ENCODE results near the gene HBQ1.
A peak's percentile ranks its signal among the peaks of the same experiment; 100 is the strongest.
"Not testable (repeated sequence)": the region's sequence is repeated elsewhere in the genome, so short reads cannot be mapped to it uniquely, and the experiment has no call there.

The HBQ1 gene

DNA sequence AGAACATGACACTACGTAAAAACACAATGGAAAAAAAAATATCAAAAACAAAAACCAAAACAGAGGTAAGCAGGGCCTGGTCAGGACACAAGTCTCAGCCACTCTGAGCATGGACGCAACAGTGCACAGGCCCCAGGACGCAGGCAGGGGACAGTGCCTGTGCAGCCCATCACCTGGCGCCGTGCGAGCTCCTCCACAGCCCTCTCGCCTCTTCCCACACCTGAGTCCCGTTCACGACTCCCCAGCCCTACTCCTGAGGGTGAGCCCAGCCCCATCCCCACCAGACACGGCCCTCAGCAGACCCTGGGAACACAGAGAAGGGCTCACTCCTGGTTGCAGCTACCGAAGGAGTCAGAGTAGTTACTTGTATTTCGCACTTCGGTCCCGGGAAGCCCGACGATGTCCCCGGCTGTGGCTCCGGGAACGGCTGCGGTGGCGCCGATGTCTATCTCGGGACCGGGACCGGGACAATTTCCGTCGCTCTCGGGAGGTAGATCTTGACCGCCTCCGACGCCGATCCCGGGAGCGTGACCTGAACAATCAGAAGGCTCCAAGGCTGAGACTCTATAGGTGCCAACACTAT, 9.4 kb downstream of the HBQ1 start:
- H3K4me3 ChIP-seq (ENCODE audit: low read length) = no peak overlapping the region
- DNase-seq (ENCODE audit: low read depth) = no peak
- TF ChIP-seq, protein P1, sequence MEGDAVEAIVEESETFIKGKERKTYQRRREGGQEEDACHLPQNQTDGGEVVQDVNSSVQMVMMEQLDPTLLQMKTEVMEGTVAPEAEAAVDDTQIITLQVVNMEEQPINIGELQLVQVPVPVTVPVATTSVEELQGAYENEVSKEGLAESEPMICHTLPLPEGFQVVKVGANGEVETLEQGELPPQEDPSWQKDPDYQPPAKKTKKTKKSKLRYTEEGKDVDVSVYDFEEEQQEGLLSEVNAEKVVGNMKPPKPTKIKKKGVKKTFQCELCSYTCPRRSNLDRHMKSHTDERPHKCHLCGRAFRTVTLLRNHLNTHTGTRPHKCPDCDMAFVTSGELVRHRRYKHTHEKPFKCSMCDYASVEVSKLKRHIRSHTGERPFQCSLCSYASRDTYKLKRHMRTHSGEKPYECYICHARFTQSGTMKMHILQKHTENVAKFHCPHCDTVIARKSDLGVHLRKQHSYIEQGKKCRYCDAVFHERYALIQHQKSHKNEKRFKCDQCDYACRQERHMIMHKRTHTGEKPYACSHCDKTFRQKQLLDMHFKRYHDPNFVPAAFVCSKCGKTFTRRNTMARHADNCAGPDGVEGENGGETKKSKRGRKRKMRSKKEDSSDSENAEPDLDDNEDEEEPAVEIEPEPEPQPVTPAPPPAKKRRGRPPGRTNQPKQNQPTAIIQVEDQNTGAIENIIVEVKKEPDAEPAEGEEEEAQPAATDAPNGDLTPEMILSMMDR (IDR thresholded peaks at IDR 0.05; ENCODE audit: insufficient read depth, low read depth, low read length, missing control alignments) = no peak

DNA sequence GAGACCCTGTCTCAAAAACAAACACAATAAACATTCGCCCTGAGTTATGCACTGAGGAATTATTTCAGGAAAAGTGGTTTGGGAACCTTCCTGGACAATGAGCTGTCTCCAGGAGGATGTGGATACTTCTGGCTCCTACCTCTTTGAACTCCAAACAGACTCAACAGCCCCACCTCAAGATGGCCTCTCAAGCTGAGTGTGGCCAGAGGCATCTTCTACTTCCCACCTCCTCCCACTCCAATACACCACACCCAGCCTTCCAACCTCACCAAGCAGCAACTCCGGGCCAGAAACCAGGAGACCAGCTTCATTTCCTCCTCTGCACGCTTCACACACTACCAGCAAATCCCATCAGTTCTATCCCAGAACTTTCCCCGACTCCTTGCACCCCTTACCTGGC, 11.6 kb downstream of the HBQ1 start:
- DNase-seq (ENCODE audit: low read depth) = no peak
- TF ChIP-seq, protein P1 (IDR thresholded peaks at IDR 0.05; ENCODE audit: insufficient read depth, low read depth, low read length, missing control alignments) = no peak
- H3K4me3 ChIP-seq (ENCODE audit: low read length) = no peak overlapping the region

DNA sequence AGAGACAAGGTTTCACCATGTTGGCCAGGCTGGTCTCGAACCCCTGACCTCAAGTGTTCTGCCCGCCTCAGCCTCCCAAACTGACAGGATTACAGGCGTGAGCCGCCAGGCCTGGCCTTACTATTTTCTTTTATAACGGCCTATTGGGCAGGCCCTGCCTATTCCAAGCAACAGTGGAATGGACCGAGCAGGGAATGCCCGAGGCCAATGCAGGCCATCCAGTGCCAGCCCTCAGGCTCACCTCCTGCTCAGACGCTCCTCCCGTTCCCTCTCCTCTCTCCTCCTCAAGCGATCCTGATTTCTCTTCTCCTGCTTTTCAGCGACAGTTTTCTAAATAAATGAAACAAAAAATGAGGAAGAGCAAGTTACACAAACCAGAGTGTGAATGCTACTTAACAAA, 12.4 kb downstream of the HBQ1 start:
- TF ChIP-seq, protein P1 (IDR thresholded peaks at IDR 0.05; ENCODE audit: insufficient read depth, low read depth, low read length, missing control alignments) = no peak
- DNase-seq (ENCODE audit: low read depth) = no peak
- no peak overlapping the region for H3K4me3 ChIP-seq (ENCODE audit: low read length)

DNA sequence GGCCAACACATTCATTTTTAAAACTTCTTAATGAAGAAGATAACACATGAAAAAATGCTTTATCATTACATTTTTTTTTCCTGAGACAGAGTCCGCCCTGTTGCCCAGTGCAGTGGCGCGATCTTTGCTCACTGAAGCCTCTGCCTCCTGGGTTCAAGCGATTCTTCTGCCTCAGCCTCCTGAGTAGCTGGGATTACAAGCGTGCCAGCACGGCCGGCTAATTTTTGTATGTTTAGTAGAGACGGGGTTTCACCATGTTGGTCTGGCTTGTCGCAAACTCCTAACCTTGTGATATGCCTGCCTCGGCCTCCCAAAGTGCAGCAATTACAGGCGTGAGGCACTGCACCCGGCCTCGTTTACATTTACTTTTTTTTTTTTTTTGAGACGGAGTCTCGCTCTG, 13.2 kb downstream of the HBQ1 start:
- DNase-seq (ENCODE audit: low read depth) = no peak
- TF ChIP-seq, protein P1 (IDR thresholded peaks at IDR 0.05; ENCODE audit: insufficient read depth, low read depth, low read length, missing control alignments) = no peak
- no peak overlapping the region for H3K4me3 ChIP-seq (ENCODE audit: low read length)

DNA sequence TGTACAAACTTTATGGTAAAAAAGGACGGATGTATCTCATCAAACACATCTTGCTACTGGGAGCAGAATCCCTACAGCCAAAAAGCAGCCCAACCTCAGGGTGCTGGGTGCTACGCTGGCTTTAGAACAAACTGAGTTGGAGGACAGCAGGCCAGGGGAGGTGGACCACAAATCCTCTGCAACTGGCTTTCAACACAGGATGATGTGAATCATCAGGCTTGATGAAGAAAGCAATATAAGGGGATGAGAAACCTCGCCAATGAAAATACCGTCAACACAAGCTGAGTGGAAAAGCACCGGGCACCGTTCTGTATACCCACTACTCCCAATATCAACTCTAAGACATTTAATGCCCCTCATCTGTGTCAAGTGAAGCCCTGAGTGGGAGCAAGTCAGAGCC, 14.3 kb downstream of the HBQ1 start:
- TF ChIP-seq, protein P1 (IDR thresholded peaks at IDR 0.05; ENCODE audit: insufficient read depth, low read depth, low read length, missing control alignments) = no peak
- H3K4me3 ChIP-seq (ENCODE audit: low read length) = no peak overlapping the region
- no peak for DNase-seq (ENCODE audit: low read depth)

DNA sequence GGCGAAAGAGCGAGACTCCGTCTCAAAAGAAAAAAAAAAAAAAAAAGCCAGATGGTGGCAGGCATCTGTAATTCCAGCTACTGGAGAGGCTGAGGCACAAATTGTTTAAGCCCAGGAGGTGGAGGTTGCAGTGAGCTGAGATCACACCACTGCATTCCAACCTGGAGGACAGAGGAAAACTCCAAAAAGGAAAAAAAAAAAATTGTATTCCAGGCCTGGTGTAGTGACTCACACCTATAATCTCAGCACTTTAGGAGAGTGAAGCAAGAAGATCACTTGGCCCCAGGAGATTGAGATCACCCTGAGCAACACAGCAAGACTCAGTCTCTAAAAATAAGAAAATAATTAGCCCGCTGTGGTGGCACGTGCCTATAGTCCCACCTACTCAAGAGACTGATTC, 20.1 kb downstream of the HBQ1 start:
- no peak overlapping the region for H3K4me3 ChIP-seq (ENCODE audit: low read length)
- TF ChIP-seq, protein P1 (IDR thresholded peaks at IDR 0.05; ENCODE audit: insufficient read depth, low read depth, low read length, missing control alignments) = no peak
- DNase-seq (ENCODE audit: low read depth) = peak; percentile 71

DNA sequence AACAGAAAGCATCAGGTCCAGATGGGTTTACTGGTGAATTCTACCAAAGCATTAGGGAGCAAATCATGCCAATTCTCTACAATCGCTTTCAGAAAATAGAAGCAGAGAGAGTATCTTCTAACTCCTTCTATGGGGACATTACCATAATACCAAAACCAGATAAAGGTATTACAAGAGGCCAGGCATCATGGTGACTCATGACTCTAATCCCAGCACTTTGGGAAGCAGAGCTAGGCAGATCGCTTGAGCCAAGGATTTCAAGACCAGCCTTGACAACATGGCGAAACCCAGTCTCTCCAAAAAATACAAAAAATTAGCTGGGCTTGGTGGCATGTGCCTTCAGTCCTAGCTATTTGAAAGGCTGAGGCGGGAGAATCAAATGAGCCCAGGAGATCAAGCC, 23.0 kb downstream of the HBQ1 start:
- TF ChIP-seq, protein P1 (IDR thresholded peaks at IDR 0.05; ENCODE audit: insufficient read depth, low read depth, low read length, missing control alignments) = no peak
- peak; percentile 10 for DNase-seq (ENCODE audit: low read depth)
- no peak overlapping the region for H3K4me3 ChIP-seq (ENCODE audit: low read length)

DNA sequence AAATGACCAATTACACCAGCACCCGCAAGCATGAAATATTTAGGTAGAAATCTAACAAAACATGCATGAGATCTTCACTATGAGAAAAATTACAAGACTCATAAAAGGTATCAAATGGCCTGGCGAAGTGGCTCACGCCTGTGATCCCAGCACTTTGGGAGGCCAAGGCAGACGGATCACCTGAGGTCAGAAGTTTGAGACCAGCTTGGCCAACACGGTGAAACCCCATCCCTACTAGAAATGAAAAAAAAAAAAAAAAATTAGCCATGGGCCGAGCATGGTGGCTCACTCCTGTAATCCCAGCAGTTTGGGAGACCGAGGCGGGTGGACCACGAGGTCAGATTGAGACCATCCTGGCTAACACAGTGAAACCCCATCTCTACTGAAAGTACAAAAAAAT, 23.8 kb downstream of the HBQ1 start:
- not testable (repeated sequence) for DNase-seq (ENCODE audit: low read depth); H3K4me3 ChIP-seq (ENCODE audit: low read length)

DNA sequence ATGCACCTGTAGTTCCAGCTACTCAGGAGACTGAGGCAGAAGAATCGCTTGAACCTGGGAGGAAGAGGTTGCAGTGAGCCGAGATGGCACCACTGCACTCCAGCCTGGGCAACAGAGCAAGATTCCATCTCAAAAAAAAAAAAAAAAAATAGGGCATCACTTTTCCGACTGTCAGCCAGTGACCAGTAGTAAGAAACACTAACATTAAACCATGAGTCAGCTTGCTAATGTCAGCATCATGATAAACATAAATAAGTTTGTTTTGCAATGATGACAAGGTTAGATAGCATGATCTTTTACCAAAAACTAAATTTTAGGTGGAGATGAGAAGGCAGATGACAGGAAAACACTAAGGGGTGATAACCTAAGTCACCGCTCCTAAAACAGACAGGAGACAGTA, 29.1 kb downstream of the HBQ1 start:
- DNase-seq (ENCODE audit: low read depth); H3K4me3 ChIP-seq (ENCODE audit: low read length): not testable (repeated sequence)

DNA sequence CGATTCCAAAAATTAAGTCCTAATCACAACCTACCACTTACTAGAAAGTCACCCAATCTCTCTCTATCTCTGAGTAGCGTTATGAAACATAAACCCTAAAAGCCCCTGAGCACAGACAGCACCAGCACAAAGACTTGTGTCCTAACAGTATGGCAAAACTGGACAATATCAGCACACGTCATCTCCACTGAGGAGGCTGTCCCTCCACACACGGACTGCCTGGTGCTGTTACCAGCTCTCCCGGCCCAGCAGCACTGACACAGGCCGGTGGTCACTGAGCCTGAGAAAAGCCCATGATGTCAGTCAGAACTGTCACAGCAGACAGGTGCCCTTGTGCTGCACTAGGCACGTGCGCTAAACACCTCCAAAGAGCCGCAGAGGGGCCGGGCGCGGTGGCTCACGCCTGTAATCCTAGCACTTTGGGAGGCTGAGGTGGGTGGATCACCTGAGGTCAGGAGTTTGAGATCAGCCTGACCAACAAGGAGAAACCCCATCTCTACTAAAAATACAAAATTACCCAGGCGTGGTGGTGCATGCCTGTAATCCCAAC, 31.4 kb downstream of the HBQ1 start:
- H3K4me3 ChIP-seq (ENCODE audit: low read length); DNase-seq (ENCODE audit: low read depth): not testable (repeated sequence)
